Small intestine (tissue), 7 donors: ENCODE results near the gene KRT8. TPM values are rescaled to one million over a fixed set of nuclear protein-coding genes. Genes with fewer than 3 reads are reported as not detected.

Source experiments
- DNase-seq, 2 donors: peaks; one replicate each; pipeline versions ENCODE4 v3.0.0 to v3.0.0-alpha.2; 2013
- FAIRE-seq: peaks from 2 replicates; lab custom pipeline; 2012; peaks lifted over from hg19 to GRCh38; lab: Jason Lieb, UNC
- H3K27ac ChIP-seq, 3 donors: one replicate each; pipeline ENCODE4 v1.5.1; 2013; ENCODE audit warnings: low read length in 2 of 3, mild to moderate bottlenecking in 2 of 3, control low read depth in 1 of 3, inconsistent platforms in 1 of 3, low read depth in 1 of 3, moderate library complexity in 1 of 3
- H3K27me3 ChIP-seq, 3 donors: one replicate each; pipeline ENCODE4 v1.6.1; 2013; ENCODE audit warnings: low read length in 3 of 3, inconsistent platforms in 1 of 3; ENCODE audit not compliant: control insufficient read depth in 3 of 3, insufficient read depth in 3 of 3
- H3K36me3 ChIP-seq, 3 donors: one replicate each; pipeline ENCODE4 v1.6.1; 2013; ENCODE audit warnings: low read length in 3 of 3, inconsistent platforms in 1 of 3, low read depth in 1 of 3, mild to moderate bottlenecking in 1 of 3, moderate library complexity in 1 of 3; ENCODE audit not compliant: control insufficient read depth in 3 of 3, insufficient read depth in 2 of 3
- H3K4me1 ChIP-seq, 3 donors: one replicate each; pipeline ENCODE4 v1.6.1; 2013; ENCODE audit warnings: low read length in 2 of 3, inconsistent platforms in 1 of 3, low read depth in 1 of 3, mild to moderate bottlenecking in 1 of 3, moderate library complexity in 1 of 3; ENCODE audit not compliant: control insufficient read depth in 3 of 3, insufficient read depth in 2 of 3
- H3K4me3 ChIP-seq, 3 donors: one replicate each; pipeline ENCODE4 v1.5.1; 2013; ENCODE audit warnings: low read length in 3 of 3, control low read depth in 1 of 3, inconsistent platforms in 1 of 3, low read depth in 1 of 3, mild to moderate bottlenecking in 1 of 3, moderate library complexity in 1 of 3
- H3K9me3 ChIP-seq, 2 donors: one replicate each; pipeline ENCODE4 v1.6.1; 2013; ENCODE audit warnings: low read depth in 1 of 2, low read length in 1 of 2; ENCODE audit not compliant: control insufficient read depth in 2 of 2, insufficient read depth in 1 of 2
- WGBS, 3 donors: extraction: QIAGEN DNeasy Blood & Tissue Kit; methylation state at CpG; one replicate each; pipeline ENCODE4 v1.1.7; 2013; 5-methylcytosine and 5-hydroxymethylcytosine counted together
- polyA plus RNA-seq, 4 donors: library from polyadenylated mRNA; stranded (reverse) in 3 of 4; unstranded in 1 of 4; fragments of 200-250 nt in 3 of 4; fragments of 120-200 nt in 1 of 4; gene quantifications; one replicate each; pipeline versions ENCODE4 v1.2.1 to v1.2.3, GENCODE V29; 2013
- donor health status: healthy with polysubstance abuse.
- donor health status: control.
- donor health status: control.
- donor health status: Bipolar disorder and iron deficiency.
- donor health status: healthy.

Gene KRT8
- polyA plus RNA-seq, 4 donors: 1,795 to 3,002 (median 2,423) TPM

DNA sequence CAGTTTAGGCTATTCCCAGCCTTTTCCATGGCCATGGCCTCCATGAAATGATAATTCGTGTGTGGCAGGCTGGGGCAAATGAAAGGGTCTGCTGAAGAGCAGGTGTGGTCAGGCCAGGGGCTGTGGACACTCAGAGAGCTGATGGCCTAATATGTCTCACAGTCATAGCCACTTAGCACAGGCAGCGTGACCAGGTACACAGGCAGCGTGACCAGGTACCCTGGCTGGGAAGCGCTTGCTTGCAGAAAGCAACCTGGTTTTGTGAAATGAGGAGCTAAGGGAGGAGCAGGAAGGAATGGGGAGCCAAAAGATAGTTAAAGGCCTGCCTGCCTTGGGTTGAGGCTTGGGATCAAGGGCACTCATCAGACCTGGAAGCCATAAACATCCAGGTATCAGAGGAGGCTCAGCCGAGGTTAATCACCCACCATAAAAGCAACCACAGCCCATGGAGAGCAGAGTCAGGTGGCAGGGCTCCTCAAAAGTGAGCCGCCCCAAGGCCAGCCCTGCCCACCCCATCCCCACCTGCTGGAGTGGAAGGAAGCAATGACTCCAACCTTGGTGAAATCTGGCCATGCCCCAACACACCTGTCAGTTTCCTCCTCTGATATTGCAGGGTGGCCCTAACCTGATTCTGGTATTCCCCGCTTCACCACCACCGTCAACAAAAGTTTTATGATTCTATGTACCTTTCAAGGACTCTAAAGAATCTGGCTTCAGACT, 8.0 kb upstream of the KRT8 start:
- H3K27me3 ChIP-seq: no peaks in the 10 kb centered on the region
- WGBS, 3 donors: 16 to 63% (median 36%) methylated on average over 8 of the region's 8 CpGs
- DNase-seq (peak; percentile 96 to 98), FAIRE-seq (no peak)
- no peaks in the 10 kb centered on the region for H3K9me3 ChIP-seq
- H3K4me3 ChIP-seq: no peak overlapping the region
- H3K4me1 ChIP-seq: peaks cover 4 to 70% (median 7%) of the 10 kb centered on the region in 3 donors
- H3K36me3 ChIP-seq: no peaks in the 10 kb centered on the region
- peak overlapping the region; percentile 82 to 96 (median 86) for H3K27ac ChIP-seq

DNA sequence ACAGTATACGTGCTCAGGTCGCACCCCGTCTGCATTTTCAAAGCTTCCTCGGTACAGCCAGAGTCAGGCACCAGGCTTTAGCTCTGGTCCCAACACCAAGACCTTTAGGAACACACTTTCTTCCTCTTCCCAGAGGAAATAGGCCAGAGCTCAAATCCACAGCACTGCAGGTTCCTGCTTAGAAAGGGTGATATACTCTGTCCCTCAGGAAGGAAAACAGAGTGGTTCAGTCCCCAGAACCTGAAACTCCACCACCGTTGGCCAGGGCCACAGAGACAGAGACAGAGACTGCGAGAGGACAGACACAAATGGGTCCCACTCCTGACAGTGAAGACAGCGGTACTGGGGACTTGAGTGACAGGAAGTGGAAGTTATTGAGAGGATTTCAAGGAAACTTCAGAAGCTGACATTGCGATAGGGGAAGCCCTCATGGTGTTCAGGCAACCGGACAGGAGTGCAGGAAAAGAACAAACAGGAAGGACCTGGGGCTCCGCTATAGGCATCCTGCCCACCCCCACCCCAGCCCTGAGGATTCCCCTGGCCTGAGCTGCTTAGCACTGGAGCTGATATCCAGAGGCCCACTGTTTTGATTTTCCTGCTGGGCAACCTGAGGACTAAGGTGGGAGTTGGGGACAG, 5.5 kb upstream of the KRT8 start:
- Histone ChIP-seq H3K9me3 (no peaks in the 10 kb centered on the region), H3K4me1 (peaks cover 0 to 84% (median 12%) of the 10 kb centered on the region in 3 donors), H3K4me3 (no peak overlapping the region), H3K36me3 (no peaks in the 10 kb centered on the region), H3K27ac (no peak overlapping the region), H3K27me3 (no peaks in the 10 kb centered on the region)
- WGBS, 3 donors: 75 to 80% (median 80%) methylated on average over 10 of the region's 10 CpGs
- DNase-seq: peak in 1 of 2 donors; percentile 24
- FAIRE-seq: no peak

- H3K27ac ChIP-seq: no peak overlapping the region
Measured at GRCh38 chr12:52909796-52910195, 4.9 kb upstream of the KRT8 start.

DNA sequence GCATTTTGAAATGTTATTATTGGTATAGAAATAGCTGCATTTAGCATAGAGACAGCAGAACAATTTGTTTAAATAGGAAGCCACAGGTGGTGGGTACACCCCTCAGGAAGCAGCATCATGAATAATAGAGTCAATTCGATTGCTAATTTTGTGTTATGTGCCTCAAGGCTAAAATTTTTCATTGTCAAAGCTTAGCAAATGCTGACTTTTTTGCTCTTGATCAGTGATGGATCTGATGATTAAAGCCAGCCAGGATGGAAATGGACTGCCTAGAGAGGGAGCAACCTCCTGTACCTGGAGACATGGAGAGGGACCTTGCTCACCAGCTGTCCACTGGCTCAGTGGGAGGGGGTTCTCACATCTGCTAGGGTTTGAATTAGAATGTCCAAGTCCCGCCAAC, 4.5 kb upstream of the KRT8 start:
- DNase-seq (peak in 1 of 2 donors; percentile 2), FAIRE-seq (no peak)
- Histone ChIP-seq H3K36me3 (peaks cover 0 to 1% (median 0%) of the 10 kb centered on the region in 3 donors), H3K9me3 (no peaks in the 10 kb centered on the region), H3K4me3 (no peak overlapping the region), H3K27me3 (no peaks in the 10 kb centered on the region), H3K27ac (no peak overlapping the region), H3K4me1 (peaks cover 0 to 79% (median 12%) of the 10 kb centered on the region in 3 donors)
- 73 to 84% (median 74%) methylated on average over 2 of the region's 2 CpGs for WGBS, 3 donors

More at GRCh38 chr12:52909796-52910195, 4.9 kb upstream of the KRT8 start:
- 90 to 97% (median 95%) methylated on average over 3 of the region's 3 CpGs for WGBS, 3 donors
- Histone ChIP-seq H3K27me3 (no peaks in the 10 kb centered on the region), H3K9me3 (no peaks in the 10 kb centered on the region), H3K36me3 (no peaks in the 10 kb centered on the region), H3K4me1 (peaks cover 0 to 84% (median 12%) of the 10 kb centered on the region in 3 donors), H3K4me3 (no peak overlapping the region)
- FAIRE-seq: no peak
- DNase-seq: no peak

GRCh38 chr12:52907092-52907810, 2.4 kb upstream of the KRT8 start:
- no peak for FAIRE-seq
- no peak overlapping the region for H3K4me3 ChIP-seq
- H3K4me1 ChIP-seq: peaks cover 0 to 59% (median 12%) of the 10 kb centered on the region in 3 donors
- H3K9me3 ChIP-seq: no peaks in the 10 kb centered on the region
- peak overlapping the region; percentile 94 to 97 (median 94) for H3K27ac ChIP-seq
- WGBS, 3 donors: 9 to 24% (median 22%) methylated on average over 7 of the region's 7 CpGs
- H3K27me3 ChIP-seq: no peaks in the 10 kb centered on the region
- H3K36me3 ChIP-seq: peaks cover 0 to 16% (median 0%) of the 10 kb centered on the region in 3 donors
- peak; percentile 90 to 94 for DNase-seq

GRCh38 chr12:52906191-52906601, 1.3 kb upstream of the KRT8 start:
- peak overlapping the region; percentile 94 to 97 (median 94) for H3K27ac ChIP-seq
- no peaks in the 10 kb centered on the region for H3K9me3 ChIP-seq
- H3K36me3 ChIP-seq: peaks cover 0 to 26% (median 7%) of the 10 kb centered on the region in 3 donors
- H3K4me3 ChIP-seq: no peak overlapping the region
- H3K4me1 ChIP-seq: peaks cover 0 to 53% (median 12%) of the 10 kb centered on the region in 3 donors
- DNase-seq (peak; percentile 50 to 58), FAIRE-seq (no peak)
- H3K27me3 ChIP-seq: no peaks in the 10 kb centered on the region
- 23 to 69% (median 44%) methylated on average over 7 of the region's 7 CpGs for WGBS, 3 donors

GRCh38 chr12:52903855-52904508, 894 bp downstream of the KRT8 start:
- H3K27me3 ChIP-seq: no peaks in the 10 kb centered on the region
- peak overlapping the region; percentile 57 to 96 (median 78) for H3K4me3 ChIP-seq
- peaks cover 0 to 48% (median 20%) of the 10 kb centered on the region in 3 donors for H3K36me3 ChIP-seq
- H3K4me1 ChIP-seq: peaks cover 0 to 64% (median 12%) of the 10 kb centered on the region in 3 donors
- peak in 1 of 2 donors; percentile 90 for DNase-seq
- no peak for FAIRE-seq
- H3K27ac ChIP-seq: peak overlapping the region; percentile 94 to 100 (median 96)
- 4 to 18% (median 9%) methylated on average over 25 to 31 of the region's 31 CpGs for WGBS, 3 donors
- H3K9me3 ChIP-seq: no peaks in the 10 kb centered on the region
